ENCODE data around the gene MAP3K7CL.

Gene MAP3K7CL, protein sequence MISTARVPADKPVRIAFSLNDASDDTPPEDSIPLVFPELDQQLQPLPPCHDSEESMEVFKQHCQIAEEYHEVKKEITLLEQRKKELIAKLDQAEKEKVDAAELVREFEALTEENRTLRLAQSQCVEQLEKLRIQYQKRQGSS

GRCh38 chr21:29130270-29130969 is at the start of gene MAP3K7CL:
TSS of gene MAP3K7CL (plus strand) at chr21:29130644. CDS start at chr21:29133345, 2,701 bp downstream.
- no peak for DNase-seq (ENCODE audit: low read depth in 2 of 2)

GRCh38 chr21:29082046-29082815 is 48.2 kb upstream of the MAP3K7CL start:
- no peak for DNase-seq (ENCODE audit: low read depth in 2 of 2)

GRCh38 chr21:29083306-29083705 is 47.1 kb upstream of the MAP3K7CL start:
- no peak for DNase-seq (ENCODE audit: low read depth in 2 of 2)

DNA sequence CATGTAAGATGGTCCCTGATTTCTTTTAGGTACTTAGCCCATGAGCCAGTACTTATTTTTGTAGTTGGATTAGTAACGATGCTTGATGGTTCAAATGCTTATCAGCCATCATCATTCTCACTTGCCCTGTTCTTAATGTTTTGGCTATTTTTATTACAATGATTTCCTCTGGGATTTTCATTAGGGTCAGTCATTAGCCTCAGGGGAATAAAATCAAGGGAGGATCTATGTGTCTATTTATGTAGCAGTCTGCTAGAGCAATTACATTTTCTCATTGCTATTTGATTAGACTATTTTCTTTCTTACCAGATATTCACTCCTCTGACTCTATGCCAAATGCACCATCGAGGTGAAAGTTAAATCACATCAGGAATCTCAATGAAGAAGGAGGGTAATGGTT is 46.1 kb upstream of the MAP3K7CL start:
- no peak for DNase-seq (ENCODE audit: low read depth in 2 of 2)

GRCh38 chr21:29085106-29085752 is 45.2 kb upstream of the MAP3K7CL start:
- DNase-seq (ENCODE audit: low read depth in 2 of 2) = no peak

- no peak for DNase-seq (ENCODE audit: low read depth in 2 of 2)
These were observed 39.4 kb upstream of the MAP3K7CL start for GRCh38 chr21:29091033-29091432.

DNA sequence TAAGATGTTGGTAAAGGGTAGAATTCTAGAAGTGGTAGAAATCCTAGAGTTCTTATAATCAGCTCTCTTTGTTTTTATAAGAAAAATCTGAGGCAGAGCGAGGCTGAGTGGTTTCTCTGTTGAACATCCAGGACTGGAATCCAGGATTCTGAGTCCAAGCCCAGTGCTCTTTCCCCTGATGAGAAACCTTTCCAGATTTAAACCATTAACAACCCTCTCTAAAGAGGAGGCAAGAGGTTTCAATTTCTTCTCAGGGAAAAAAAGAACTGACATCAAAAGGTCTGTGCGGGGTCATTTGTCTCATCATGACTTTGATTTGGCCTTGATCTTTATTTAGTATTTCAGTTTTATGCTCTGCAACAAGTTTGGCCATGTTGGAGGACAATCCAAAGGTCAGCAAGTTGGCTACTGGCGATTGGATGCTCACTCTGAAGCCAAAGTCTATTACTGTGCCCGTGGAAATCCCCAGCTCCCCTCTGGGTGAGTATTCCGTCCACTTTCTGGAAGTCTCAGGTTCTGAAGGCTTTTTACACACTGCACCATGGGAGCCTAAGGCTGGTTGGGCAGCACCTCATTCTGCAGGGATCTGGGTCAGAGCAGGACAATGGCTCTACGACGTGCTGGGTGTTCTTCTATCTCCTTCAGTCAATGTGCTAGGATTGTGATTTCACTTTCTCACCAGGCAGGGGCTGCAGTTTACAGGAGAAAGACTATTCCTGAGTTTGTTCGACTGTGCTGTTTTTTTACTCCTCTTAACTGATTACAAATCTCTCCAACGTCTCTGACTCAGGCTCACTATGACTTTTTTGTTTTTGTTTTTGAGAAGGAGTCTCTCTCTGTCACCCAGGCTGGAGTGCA is 38.1 kb upstream of the MAP3K7CL start:
- no peak for DNase-seq (ENCODE audit: low read depth in 2 of 2)

GRCh38 chr21:29096218-29097015 is 34.0 kb upstream of the MAP3K7CL start:
- DNase-seq (ENCODE audit: low read depth in 2 of 2) = no peak

GRCh38 chr21:29098156-29098555 is 32.3 kb upstream of the MAP3K7CL start:
- DNase-seq (ENCODE audit: low read depth in 2 of 2) = no peak

GRCh38 chr21:29102791-29103257 is 27.6 kb upstream of the MAP3K7CL start:
- no peak for DNase-seq (ENCODE audit: low read depth in 2 of 2)

DNA sequence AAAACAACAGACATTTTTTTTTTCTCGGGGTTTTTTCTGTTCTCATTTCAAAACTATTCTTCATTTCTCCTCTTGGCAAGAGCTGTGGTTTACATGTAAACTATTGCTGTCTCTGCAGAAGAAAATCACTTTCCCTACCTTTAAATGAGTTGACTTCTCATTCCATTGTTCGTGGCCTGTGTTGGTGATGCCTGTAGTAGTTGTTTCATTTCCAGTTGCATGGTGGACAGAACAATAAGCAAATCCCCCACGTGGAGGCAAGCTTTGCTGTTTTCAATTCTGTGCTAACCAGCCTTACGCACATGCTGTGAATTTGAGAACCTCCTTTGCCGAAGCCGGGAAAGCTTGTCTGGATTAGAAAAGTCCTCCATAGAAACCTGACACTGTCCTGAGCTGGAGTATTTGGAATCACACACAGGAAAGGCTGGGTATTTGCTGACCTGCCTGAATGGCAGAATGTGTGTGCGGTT is 26.2 kb upstream of the MAP3K7CL start:
- no peak for DNase-seq (ENCODE audit: low read depth in 2 of 2)

GRCh38 chr21:29105218-29105617 is 25.2 kb upstream of the MAP3K7CL start:
- DNase-seq (ENCODE audit: low read depth in 2 of 2) = no peak

- DNase-seq (ENCODE audit: low read depth in 2 of 2) = no peak
These were observed 15.5 kb upstream of the MAP3K7CL start for GRCh38 chr21:29114765-29115500.

- no peak for DNase-seq (ENCODE audit: low read depth in 2 of 2)
These were observed 14.5 kb upstream of the MAP3K7CL start for GRCh38 chr21:29115899-29116298.

DNA sequence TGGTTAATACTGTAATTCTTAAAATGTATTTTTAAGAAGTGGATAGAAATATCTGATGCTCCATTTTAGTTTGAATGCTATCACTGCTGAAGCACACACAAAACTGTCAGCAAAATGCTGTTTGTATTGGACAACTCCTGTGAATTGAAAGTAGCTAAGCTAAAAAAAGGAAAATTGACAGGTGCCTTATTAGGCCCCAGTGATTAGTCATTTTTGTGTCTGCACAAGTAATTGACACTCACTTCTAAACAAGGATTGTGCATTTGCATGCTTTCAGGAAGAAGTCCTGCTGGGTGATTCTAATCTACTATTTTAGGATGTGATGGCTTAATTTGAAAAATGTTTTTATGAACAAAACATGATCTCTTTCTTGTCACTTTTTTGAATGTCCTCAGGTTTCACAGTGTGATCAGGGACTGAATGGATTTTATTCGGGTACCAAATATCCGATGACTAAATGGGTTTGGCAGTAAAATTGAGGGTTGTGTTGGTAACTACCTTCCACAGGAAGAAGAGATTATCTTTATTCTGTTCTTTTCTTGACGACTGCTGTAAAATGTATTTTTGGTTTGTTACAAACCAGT is 13.0 kb upstream of the MAP3K7CL start:
- DNase-seq (ENCODE audit: low read depth in 2 of 2) = no peak

GRCh38 chr21:29121759-29122158 is 8.7 kb upstream of the MAP3K7CL start:
- no peak for DNase-seq (ENCODE audit: low read depth in 2 of 2)

GRCh38 chr21:29124645-29125044 is 5.8 kb upstream of the MAP3K7CL start:
- DNase-seq (ENCODE audit: low read depth in 2 of 2) = no peak

- no peak for DNase-seq (ENCODE audit: low read depth in 2 of 2)
These were observed 5.3 kb upstream of the MAP3K7CL start for GRCh38 chr21:29125191-29125590.

- DNase-seq (ENCODE audit: low read depth in 2 of 2) = no peak
These were observed 4.5 kb upstream of the MAP3K7CL start for GRCh38 chr21:29125979-29126378.
